GM23248 (cell line): ENCODE results near the gene ZDHHC5. TPM values are rescaled to one million over a fixed set of nuclear protein-coding genes. Genes with fewer than 3 reads are reported as not detected.
A peak's percentile ranks its signal among the peaks of the same experiment; 100 is the strongest.

Experiments
- DNase-seq: peaks from one replicate; pipeline ENCODE4 v3.0.0-alpha.2; 2015
- H2AFZ ChIP-seq: fragments of 200-600 bp; sonication (generic); 2 replicates; pipeline ENCODE4 v1.6.1; 2016; ENCODE audit warnings: antibody characterized with exemption
- H3F3A ChIP-seq: fragments of 200-600 bp; sonication (generic); 2 replicates; pipeline ENCODE4 v1.6.1; 2016; ENCODE audit warnings: mild to moderate bottlenecking, antibody characterized with exemption, mixed run types; ENCODE audit not compliant: insufficient read depth
- H3K27ac ChIP-seq: fragments of 200-600 bp; sonication (generic); 2 replicates; pipeline ENCODE4 v1.5.1; 2016; ENCODE audit warnings: mild to moderate bottlenecking
- H3K27me3 ChIP-seq: fragments of 200-600 bp; sonication (generic); replicated peaks from 2 replicates; pipeline ENCODE4 v1.6.1; 2016; ENCODE audit warnings: mild to moderate bottlenecking; ENCODE audit not compliant: insufficient read depth
- H3K36me3 ChIP-seq: fragments of 200-600 bp; sonication (generic); 2 replicates; pipeline ENCODE4 v1.6.1; 2016; ENCODE audit warnings: low read depth, mild to moderate bottlenecking
- H3K4me1 ChIP-seq: fragments of 200-600 bp; sonication (generic); 2 replicates; pipeline ENCODE4 v1.6.1; 2016; ENCODE audit warnings: mild to moderate bottlenecking; ENCODE audit not compliant: insufficient read depth
- H3K4me2 ChIP-seq: fragments of 200-600 bp; sonication (generic); one replicate; pipeline ENCODE4 v1.6.1; 2016; ENCODE audit warnings: mild to moderate bottlenecking; ENCODE audit not compliant: unreplicated experiment
- H3K4me3 ChIP-seq: fragments of 200-600 bp; sonication (generic); 2 replicates; pipeline ENCODE4 v1.5.1; 2016; ENCODE audit warnings: mild to moderate bottlenecking
- H3K79me2 ChIP-seq: fragments of 200-600 bp; sonication (generic); 2 replicates; pipeline ENCODE4 v1.6.1; 2016; ENCODE audit warnings: mild to moderate bottlenecking; ENCODE audit not compliant: insufficient read depth
- H3K9ac ChIP-seq: fragments of 200-600 bp; sonication (generic); 2 replicates; pipeline ENCODE4 v1.6.1; 2016; ENCODE audit warnings: mild to moderate bottlenecking
- H3K9me2 ChIP-seq: fragments of 200-600 bp; sonication (generic); 2 replicates; pipeline ENCODE4 v1.6.1; 2016; ENCODE audit warnings: mixed run types, mild to moderate bottlenecking, moderate library complexity; ENCODE audit not compliant: insufficient read depth
- H3K9me3 ChIP-seq: fragments of 200-600 bp; sonication (generic); one replicate; pipeline ENCODE4 v1.6.1; 2017; ENCODE audit warnings: low read depth
- H4K20me1 ChIP-seq: fragments of 200-600 bp; sonication (generic); 2 replicates; pipeline ENCODE4 v1.6.0; 2016; ENCODE audit not compliant: insufficient read depth
- EZH2 ChIP-seq: fragments of 200-600 bp; sonication (generic); IDR thresholded peaks from 2 replicates; pipeline ENCODE4 v1.6.1; 2018; ENCODE audit warnings: antibody characterized with exemption, mild to moderate bottlenecking; ENCODE audit not compliant: insufficient read depth, poor library complexity, severe bottlenecking
- EZH2phosphoT487 ChIP-seq: fragments of 200-600 bp; sonication (generic); IDR thresholded peaks from 2 replicates; pipeline ENCODE4 v1.6.1; 2018; ENCODE audit warnings: antibody characterized with exemption, moderate library complexity, mild to moderate bottlenecking, low read depth; ENCODE audit not compliant: insufficient read depth
- WGBS, 2 experiments: methylation state at CpG; one replicate each; pipeline ENCODE4 v1.1.6; 2015 to 2017; ENCODE audit warnings: low lambda C conversion rate in 2 of 2, low coverage in 1 of 2; ENCODE audit errors: missing lambda C conversion rate in 2 of 2; 5-methylcytosine and 5-hydroxymethylcytosine counted together
- in situ Hi-C: fragments of 300-500 bp; cut with MboI; formaldehyde crosslinking; loops from 2 replicates; pipeline ENCODE4 v1.15.0; 2020
- polyA plus RNA-seq: library from polyadenylated mRNA; unstranded; fragments of >200 nt; fragmentation: Nextera tagmentation; extraction: Ambion mirVana; gene quantifications from 2 replicates; pipeline ENCODE4 v1.2.1, GENCODE V29; 2016
- total RNA-seq: library from RNA; depleted of rRNA; stranded (reverse); fragments of >200 nt; shearing (Covaris generic); gene quantifications from 2 replicates; pipeline ENCODE4 v1.2.3, GENCODE V29; 2014

The ZDHHC5 gene
- total and polyA plus RNA-seq, 2 experiments from 2014 or later, result 35.8 to 52.5 TPM

- H4K20me1 ChIP-seq, result no peaks in the 10 kb centered on the region
- no peak for TF ChIP-seq EZH2
- no peak for TF ChIP-seq EZH2phosphoT487
- WGBS, 2 experiments, result 0 to 1% methylated on average over 29 of the region's 29 CpGs
Observed at GRCh38 chr11:57667117-57667735, 688 bp upstream of the ZDHHC5 start.

GRCh38 chr11:57668434-57668782 lies 494 bp downstream of the ZDHHC5 start:
- DNase-seq, result peak; percentile 60
- H3K4me3 ChIP-seq, result peak overlapping the region; percentile 96
- peak overlapping the region; percentile 87 for H3K9ac ChIP-seq
- peaks cover 53% of the 10 kb centered on the region for H3K79me2 ChIP-seq
- H3K27me3 ChIP-seq, result no peaks in the 10 kb centered on the region
- in situ Hi-C loops, result no loop called here
- H3K4me2 ChIP-seq, result peak overlapping the region; percentile 95
- peaks cover 18% of the 10 kb centered on the region for H3K4me1 ChIP-seq
- H3K27ac ChIP-seq, result peak overlapping the region; percentile 93
- H3K9me2 ChIP-seq, result no peaks in the 10 kb centered on the region
- H3K9me3 ChIP-seq, result no peaks in the 10 kb centered on the region
- no peaks in the 10 kb centered on the region for H4K20me1 ChIP-seq
- peaks cover 14% of the 10 kb centered on the region for H3F3A ChIP-seq
- H2AFZ ChIP-seq, result peak overlapping the region; percentile 73
- 1 to 2% methylated on average over 22 to 28 of the region's 31 CpGs for WGBS, 2 experiments
- no peak for TF ChIP-seq EZH2phosphoT487
- TF ChIP-seq EZH2, result no peak
- H3K36me3 ChIP-seq, result peaks cover 16% of the 10 kb centered on the region

More at GRCh38 chr11:57667117-57667735, 688 bp upstream of the ZDHHC5 start:
- H3K9ac ChIP-seq, result peak overlapping the region; percentile 87
- H3K9me2 ChIP-seq, result no peaks in the 10 kb centered on the region
- in situ Hi-C loops, result no loop called here
- peak overlapping the region; percentile 92 for H2AFZ ChIP-seq
- H3K4me3 ChIP-seq, result peak overlapping the region; percentile 96
- no peaks in the 10 kb centered on the region for H3K9me3 ChIP-seq
- peaks cover 18% of the 10 kb centered on the region for H3K4me1 ChIP-seq
- peak overlapping the region; percentile 78 for H3K4me2 ChIP-seq
- peaks cover 14% of the 10 kb centered on the region for H3F3A ChIP-seq
- H3K27me3 ChIP-seq, result no peaks in the 10 kb centered on the region
- H3K79me2 ChIP-seq, result peaks cover 41% of the 10 kb centered on the region
- DNase-seq, result peak; percentile 99
- peaks cover 9% of the 10 kb centered on the region for H3K36me3 ChIP-seq
- peak overlapping the region; percentile 93 for H3K27ac ChIP-seq

DNA sequence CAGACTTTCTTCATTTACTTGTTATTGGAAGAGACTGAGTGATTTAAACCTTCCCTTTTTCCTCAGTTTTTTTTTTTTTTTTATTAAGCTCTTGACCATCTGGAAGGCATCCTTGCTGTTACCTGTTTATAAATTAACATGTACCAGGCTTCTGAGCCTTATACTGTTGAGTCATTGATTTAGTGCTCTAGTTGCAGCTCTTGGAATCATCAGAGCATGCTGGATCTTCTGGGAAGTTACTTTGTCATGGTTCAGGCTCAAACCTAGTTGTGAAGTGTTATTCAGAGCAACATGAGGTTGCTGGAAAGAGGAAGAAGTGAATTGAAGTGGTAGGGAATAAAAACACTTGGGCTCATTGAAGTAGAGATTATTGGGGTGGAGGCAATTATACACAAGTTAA lies 6.3 kb downstream of the ZDHHC5 start:
- in situ Hi-C loops, result no loop called here
- Histone ChIP-seq H4K20me1 (peaks cover 8% of the 10 kb centered on the region; the same call in 1 of the 2 replicates), H3K4me1 (peaks cover 9% of the 10 kb centered on the region), H3K79me2 (peaks cover 100% of the 10 kb centered on the region), H3F3A (0 out of 2 replicates have a peak, but pooled peaks cover under 1% of the 10 kb centered on the region), H3K27ac (no peak overlapping the region), H3K9ac (no peak overlapping the region), H3K4me2 (no peak overlapping the region), H3K9me2 (no peaks in the 10 kb centered on the region), H2AFZ (no peak overlapping the region), H3K4me3 (no peak overlapping the region), H3K27me3 (no peaks in the 10 kb centered on the region), H3K36me3 (peaks cover 42% of the 10 kb centered on the region), H3K9me3 (no peaks in the 10 kb centered on the region)
- no peak for DNase-seq
- no peak for TF ChIP-seq EZH2
- TF ChIP-seq EZH2phosphoT487, result no peak

DNA sequence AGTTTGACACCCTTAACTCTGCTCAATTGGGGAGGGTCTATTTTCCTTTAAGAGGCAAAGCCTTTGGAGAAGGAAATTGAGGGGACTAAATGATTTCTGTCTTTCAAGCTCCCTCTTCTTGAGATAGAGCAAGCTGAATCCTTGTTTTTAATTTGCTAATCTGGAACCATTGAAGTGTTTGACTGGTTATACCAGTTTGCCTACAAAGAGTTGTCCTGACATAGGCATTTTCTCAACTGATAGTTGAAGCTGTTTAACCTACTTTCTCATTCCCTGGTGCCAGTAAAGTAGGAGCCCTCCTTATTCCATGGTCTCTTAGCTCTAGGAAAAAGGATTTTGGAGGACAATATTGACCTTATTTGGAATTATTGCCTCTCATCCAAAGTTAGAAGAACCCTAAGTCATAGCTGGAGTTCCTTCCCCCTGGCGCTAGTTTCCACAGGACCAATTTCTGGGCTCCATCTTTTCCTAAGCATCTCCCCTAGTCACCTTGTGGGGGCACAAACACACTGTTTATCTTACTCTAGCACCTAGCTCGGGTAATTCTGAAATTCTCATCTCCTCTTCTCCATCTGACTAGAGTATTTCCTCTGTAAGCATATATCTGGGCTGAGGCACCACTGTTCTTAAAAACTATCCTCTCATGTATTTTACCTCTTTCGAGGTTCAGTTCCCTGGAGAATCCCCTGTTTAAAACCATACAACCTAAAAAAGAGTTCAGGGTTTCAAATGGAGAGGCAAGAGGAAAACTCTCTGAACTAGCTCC lies 7.4 kb downstream of the ZDHHC5 start:
- WGBS, 2 experiments, result 85 to 90% methylated on average over 3 of the region's 3 CpGs
- no peaks in the 10 kb centered on the region for H3K9me2 ChIP-seq
- TF ChIP-seq EZH2phosphoT487 (no peak), EZH2 (no peak)
- H3F3A ChIP-seq, result peaks cover 6% of the 10 kb centered on the region; the same call in 1 of the 2 replicates
- in situ Hi-C loops, result no loop called here
- H2AFZ ChIP-seq, result no peak overlapping the region
- H3K4me1 ChIP-seq, result peaks cover 8% of the 10 kb centered on the region
- H3K9ac ChIP-seq, result no peak overlapping the region
- H3K9me3 ChIP-seq, result no peaks in the 10 kb centered on the region
- no peaks in the 10 kb centered on the region for H3K27me3 ChIP-seq
- H3K4me3 ChIP-seq, result no peak overlapping the region
- no peak overlapping the region for H3K27ac ChIP-seq
- no peak for DNase-seq
- H4K20me1 ChIP-seq, result peaks cover 8% of the 10 kb centered on the region; the same call in 1 of the 2 replicates
- H3K36me3 ChIP-seq, result peaks cover 42% of the 10 kb centered on the region
- H3K79me2 ChIP-seq, result peaks cover 100% of the 10 kb centered on the region
- H3K4me2 ChIP-seq, result no peak overlapping the region
